VCaP (cell line): ENCODE data around the gene CDC14A.
A peak's percentile ranks its signal among the peaks of the same experiment; 100 is the strongest.

Source experiments
- H3K27ac ChIP-seq: fragments of 450-650 bp; 2 replicates; pipeline ENCODE4 v1.5.1; 2017
- CTCF ChIP-seq: fragments of 450-650 bp; conservative IDR thresholded peaks from 2 replicates; pipeline ENCODE4 v1.5.1; 2017; ENCODE audit warnings: mild to moderate bottlenecking, moderate library complexity

The CDC14A gene, protein sequence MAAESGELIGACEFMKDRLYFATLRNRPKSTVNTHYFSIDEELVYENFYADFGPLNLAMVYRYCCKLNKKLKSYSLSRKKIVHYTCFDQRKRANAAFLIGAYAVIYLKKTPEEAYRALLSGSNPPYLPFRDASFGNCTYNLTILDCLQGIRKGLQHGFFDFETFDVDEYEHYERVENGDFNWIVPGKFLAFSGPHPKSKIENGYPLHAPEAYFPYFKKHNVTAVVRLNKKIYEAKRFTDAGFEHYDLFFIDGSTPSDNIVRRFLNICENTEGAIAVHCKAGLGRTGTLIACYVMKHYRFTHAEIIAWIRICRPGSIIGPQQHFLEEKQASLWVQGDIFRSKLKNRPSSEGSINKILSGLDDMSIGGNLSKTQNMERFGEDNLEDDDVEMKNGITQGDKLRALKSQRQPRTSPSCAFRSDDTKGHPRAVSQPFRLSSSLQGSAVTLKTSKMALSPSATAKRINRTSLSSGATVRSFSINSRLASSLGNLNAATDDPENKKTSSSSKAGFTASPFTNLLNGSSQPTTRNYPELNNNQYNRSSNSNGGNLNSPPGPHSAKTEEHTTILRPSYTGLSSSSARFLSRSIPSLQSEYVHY

GRCh38 chr1:100352267-100353070 lies at the start of gene CDC14A:
CDC14A (plus strand) TSS chr1:100352506; CDS start chr1:100352955, 449 bp downstream.
- H3K27ac ChIP-seq = peak within 1 kb of the TSS; percentile 90
- TF ChIP-seq CTCF = no peak

- TF ChIP-seq CTCF = no peak
- H3K27ac ChIP-seq = no peak overlapping the region
These were observed 49.6 kb upstream of the CDC14A start for GRCh38 chr1:100302739-100303138.

GRCh38 chr1:100304227-100304626 lies 48.1 kb upstream of the CDC14A start:
- H3K27ac ChIP-seq = no peak overlapping the region
- no peak for TF ChIP-seq CTCF

GRCh38 chr1:100304921-100305320 lies 47.4 kb upstream of the CDC14A start:
- TF ChIP-seq CTCF = no peak
- no peak overlapping the region for H3K27ac ChIP-seq

DNA sequence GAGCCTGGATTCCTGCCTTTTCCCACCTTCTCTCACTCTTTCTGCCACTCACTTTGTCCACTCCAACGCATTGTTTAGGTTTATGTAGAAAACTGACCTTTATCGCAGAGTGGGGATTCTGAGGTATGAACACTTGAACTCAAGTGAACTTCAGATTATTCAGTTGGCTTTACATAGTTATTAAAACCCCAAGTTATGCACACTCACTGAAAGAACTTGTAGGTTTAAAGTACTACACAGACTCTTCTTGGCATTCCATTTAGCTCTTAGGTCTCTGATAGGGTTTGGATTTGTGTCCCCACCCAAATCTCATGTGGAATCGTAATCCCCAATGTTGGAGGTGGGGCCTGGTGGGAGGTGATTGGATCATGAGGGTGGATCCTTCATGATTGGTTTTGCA lies 46.4 kb upstream of the CDC14A start:
- no peak overlapping the region for H3K27ac ChIP-seq
- no peak for TF ChIP-seq CTCF

- no peak overlapping the region for H3K27ac ChIP-seq
- TF ChIP-seq CTCF = no peak
These were observed 45.5 kb upstream of the CDC14A start for GRCh38 chr1:100306735-100307313.

DNA sequence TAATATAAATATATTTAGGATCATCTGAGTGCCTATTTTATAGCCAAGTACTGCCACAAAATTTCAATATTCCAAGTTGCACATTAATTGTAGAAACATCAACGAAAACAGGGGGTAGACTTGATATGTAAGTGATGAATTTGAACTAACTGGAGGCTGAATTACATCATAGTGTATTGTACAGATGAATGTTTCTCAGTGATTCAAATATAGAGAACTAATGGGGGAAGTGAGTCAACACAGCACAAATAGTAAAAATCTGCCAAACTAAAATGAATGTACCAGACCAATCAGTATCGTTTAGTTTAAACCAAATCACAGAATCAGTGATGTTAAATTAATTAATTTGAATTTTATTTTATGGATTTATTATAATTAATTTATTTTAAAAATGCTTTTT lies 43.5 kb upstream of the CDC14A start:
- TF ChIP-seq CTCF = no peak
- no peak overlapping the region for H3K27ac ChIP-seq
